PC-3 (cell line): ENCODE results near the gene KRT6A. TPM values are rescaled to one million over a fixed set of nuclear protein-coding genes. Genes with fewer than 3 reads are reported as not detected.

ENCODE experiments used
- ATAC-seq: fragments of 200-7000 bp; cut with Tn5 transposase; 2 replicates; pipeline ENCODE4 v1.9.1; 2020; ENCODE audit warnings: mild to moderate bottlenecking, moderate library complexity
- BruUV-seq: library from RNA; stranded (reverse); fragments of 400-500 nt; replicated peaks from 2 replicates; lab custom pipeline; 2021; lab: Mats Ljungman, UMichigan
- CTCF ChIA-PET: fragments of 300-600 bp; sonication (Branson Sonifier 250); formaldehyde crosslinking; loops from one replicate; lab custom pipeline; 2022; ENCODE audit warnings: antibody characterized with exemption; lab: Charles Lee
- POLR2A ChIA-PET: fragments of 300-600 bp; sonication (Branson Sonifier 250); formaldehyde crosslinking; loops from one replicate; lab custom pipeline; 2022; ENCODE audit warnings: antibody characterized with exemption; ENCODE audit not compliant: unreplicated experiment; lab: Charles Lee
- DNase-seq: peaks from one replicate; pipeline ENCODE4 v3.0.0-alpha.2; 2015
- H2AFZ ChIP-seq: fragments of 300-600 bp; sonication (generic); 2 replicates; pipeline ENCODE4 v1.6.0; 2016; ENCODE audit warnings: antibody characterized with exemption, low read length
- H3F3A ChIP-seq: fragments of 300-600 bp; sonication (generic); one replicate; pipeline ENCODE4 v1.6.0; 2017; ENCODE audit warnings: antibody characterized with exemption, low read length, control low read depth, mild to moderate bottlenecking; ENCODE audit not compliant: unreplicated experiment
- H3K27ac ChIP-seq: fragments of 300-600 bp; sonication (generic); 2 replicates; pipeline ENCODE4 v1.5.1; 2016; ENCODE audit warnings: mild to moderate bottlenecking, low read length
- H3K27me3 ChIP-seq: fragments of 300-600 bp; sonication (generic); 2 replicates; pipeline ENCODE4 v1.6.1; 2016; ENCODE audit warnings: low read length, mixed read lengths
- H3K36me3 ChIP-seq: fragments of 300-600 bp; sonication (generic); 2 replicates; pipeline ENCODE4 v1.6.1; 2016; ENCODE audit warnings: low read depth, mixed run types, low read length, mixed read lengths
- H3K4me1 ChIP-seq: fragments of 300-600 bp; sonication (generic); 2 replicates; pipeline ENCODE4 v1.5.1; 2016; ENCODE audit warnings: low read length; ENCODE audit not compliant: insufficient read depth
- H3K4me2 ChIP-seq: fragments of 300-600 bp; sonication (generic); 2 replicates; pipeline ENCODE4 v1.6.0; 2016; ENCODE audit warnings: low read length
- H3K4me3 ChIP-seq: fragments of 300-600 bp; sonication (generic); 2 replicates; pipeline ENCODE4 v1.5.1; 2016; ENCODE audit warnings: mild to moderate bottlenecking, low read length, mixed read lengths
- H3K79me2 ChIP-seq: fragments of 300-600 bp; sonication (generic); 2 replicates; pipeline ENCODE4 v1.6.1; 2017; ENCODE audit warnings: low read length, mixed read lengths
- H3K9ac ChIP-seq: fragments of 300-600 bp; sonication (generic); 2 replicates; pipeline ENCODE4 v1.6.0; 2016; ENCODE audit warnings: mild to moderate bottlenecking, low read length
- H3K9me2 ChIP-seq: fragments of 300-600 bp; sonication (generic); replicated peaks from 2 replicates; pipeline ENCODE4 v1.6.1; 2016; ENCODE audit warnings: mixed run types, low read length, mixed read lengths
- H3K9me3 ChIP-seq: fragments of 300-600 bp; sonication (generic); 2 replicates; pipeline ENCODE4 v1.6.1; 2016; ENCODE audit warnings: low read length, mixed read lengths
- H4K20me1 ChIP-seq: fragments of 300-600 bp; sonication (generic); 2 replicates; pipeline ENCODE4 v1.6.1; 2016; ENCODE audit warnings: low read length, mixed read lengths
- EZH2 ChIP-seq: fragments of 300-600 bp; sonication (generic); IDR thresholded peaks from one replicate; pipeline ENCODE4 v1.6.1; 2017; ENCODE audit warnings: antibody characterized with exemption, mild to moderate bottlenecking, low read length; ENCODE audit not compliant: unreplicated experiment
- EZH2phosphoT487 ChIP-seq: fragments of 300-600 bp; sonication (generic); IDR thresholded peaks from 2 replicates; pipeline ENCODE4 v1.6.1; 2018; ENCODE audit warnings: mild to moderate bottlenecking, antibody characterized with exemption, low read length, borderline replicate concordance
- intact Hi-C: fragments of 100-400 bp; cut with micrococcal nuclease; formaldehyde crosslinking; loops from 2 replicates; pipeline ENCODE4 v1.9.0; 2023
- total RNA-seq: library from RNA; depleted of rRNA; stranded (reverse); fragments of >200 nt; gene quantifications from 2 replicates; pipeline ENCODE4 v1.2.3, GENCODE V29; 2014
- TF ChIP-seq, protein P1 (sequence below): fragments of 300-600 bp; sonication (generic); conservative IDR thresholded peaks from 2 replicates; pipeline ENCODE4 v1.5.1; 2017; ENCODE audit warnings: antibody characterized with exemption, low read depth, mild to moderate bottlenecking, low read length

KRT6A gene
- total RNA-seq, 1 experiment from 2014 or later, result 46.3 TPM

DNA sequence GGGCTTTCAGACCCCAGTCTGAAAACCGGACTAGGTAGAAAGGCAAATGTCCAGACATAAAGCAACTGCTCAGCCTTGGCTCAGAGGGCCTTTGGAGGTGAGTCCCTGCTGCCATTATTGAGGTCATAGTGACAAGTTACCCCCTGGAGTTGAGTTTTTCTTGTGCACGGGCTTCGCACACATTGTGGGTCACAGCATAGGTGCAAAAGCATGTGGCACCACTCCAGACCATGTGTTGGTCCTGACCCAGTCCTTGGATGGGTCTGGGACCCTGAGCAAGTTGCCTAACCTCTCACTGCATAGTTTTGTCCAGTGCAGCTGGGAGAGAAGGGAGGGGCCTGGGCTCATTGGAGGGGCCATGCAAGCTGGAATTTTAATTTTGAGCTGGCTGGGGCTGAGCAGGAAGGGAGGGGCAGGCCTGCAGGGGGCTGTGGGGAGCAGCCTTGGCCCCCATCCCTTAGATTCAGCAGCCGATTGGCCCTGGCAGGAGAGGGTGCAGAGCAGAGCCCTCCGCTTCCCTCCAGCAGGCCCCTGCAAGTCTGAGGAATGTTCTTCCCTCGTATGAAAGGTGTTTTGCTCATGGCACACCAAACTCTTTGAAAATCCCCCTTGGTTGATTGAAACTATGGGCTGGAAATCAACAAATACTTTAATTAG is 31.3 kb upstream of the KRT6A start:
- ChIA-PET POLR2A (no interaction called here), CTCF (no interaction called here)
- no peak overlapping the region for H3K27ac ChIP-seq
- H3K4me2 ChIP-seq, result no peak overlapping the region
- H3K9ac ChIP-seq, result no peak overlapping the region
- TF ChIP-seq EZH2phosphoT487 (no peak), EZH2 (no peak)
- TF ChIP-seq, protein P1, sequence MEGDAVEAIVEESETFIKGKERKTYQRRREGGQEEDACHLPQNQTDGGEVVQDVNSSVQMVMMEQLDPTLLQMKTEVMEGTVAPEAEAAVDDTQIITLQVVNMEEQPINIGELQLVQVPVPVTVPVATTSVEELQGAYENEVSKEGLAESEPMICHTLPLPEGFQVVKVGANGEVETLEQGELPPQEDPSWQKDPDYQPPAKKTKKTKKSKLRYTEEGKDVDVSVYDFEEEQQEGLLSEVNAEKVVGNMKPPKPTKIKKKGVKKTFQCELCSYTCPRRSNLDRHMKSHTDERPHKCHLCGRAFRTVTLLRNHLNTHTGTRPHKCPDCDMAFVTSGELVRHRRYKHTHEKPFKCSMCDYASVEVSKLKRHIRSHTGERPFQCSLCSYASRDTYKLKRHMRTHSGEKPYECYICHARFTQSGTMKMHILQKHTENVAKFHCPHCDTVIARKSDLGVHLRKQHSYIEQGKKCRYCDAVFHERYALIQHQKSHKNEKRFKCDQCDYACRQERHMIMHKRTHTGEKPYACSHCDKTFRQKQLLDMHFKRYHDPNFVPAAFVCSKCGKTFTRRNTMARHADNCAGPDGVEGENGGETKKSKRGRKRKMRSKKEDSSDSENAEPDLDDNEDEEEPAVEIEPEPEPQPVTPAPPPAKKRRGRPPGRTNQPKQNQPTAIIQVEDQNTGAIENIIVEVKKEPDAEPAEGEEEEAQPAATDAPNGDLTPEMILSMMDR, result no peak
- no peaks in the 10 kb centered on the region for H3K79me2 ChIP-seq
- no peaks in the 10 kb centered on the region for H3K9me3 ChIP-seq
- H3K4me1 ChIP-seq, result peaks cover 15% of the 10 kb centered on the region
- H4K20me1 ChIP-seq, result no peaks in the 10 kb centered on the region
- no peak overlapping the region for H3K4me3 ChIP-seq
- no peaks in the 10 kb centered on the region for H3K9me2 ChIP-seq
- intact Hi-C loops, result no loop called here
- H3K27me3 ChIP-seq, result no peaks in the 10 kb centered on the region
- no peaks in the 10 kb centered on the region for H3K36me3 ChIP-seq
- ATAC-seq (no peak), DNase-seq (no peak)
- H2AFZ ChIP-seq, result no peak overlapping the region
- BruUV-seq, result no TSS peak
- H3F3A ChIP-seq, result no peaks in the 10 kb centered on the region

DNA sequence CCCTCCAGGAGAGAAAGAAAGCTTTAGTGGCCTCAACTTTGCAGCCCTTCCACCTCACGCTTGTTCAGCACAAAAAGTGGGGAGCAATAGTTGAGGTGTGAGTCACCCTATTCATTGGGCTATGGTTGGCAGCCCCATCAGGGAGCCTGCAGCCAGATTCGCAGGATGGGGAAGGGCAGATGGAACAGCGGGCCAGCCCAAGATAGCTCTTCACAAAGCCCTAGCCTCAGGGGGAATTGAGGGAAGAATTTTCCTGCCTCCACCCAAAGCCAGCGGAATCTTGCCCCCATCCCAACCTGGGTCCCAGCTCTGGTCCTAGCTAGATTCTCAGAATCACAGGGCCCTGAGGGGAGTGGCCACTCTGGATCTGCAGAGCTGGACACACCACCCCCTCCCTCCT is 30.8 kb upstream of the KRT6A start:
- Histone ChIP-seq H3K9me3 (no peaks in the 10 kb centered on the region), H3K4me2 (no peak overlapping the region), H3K9ac (no peak overlapping the region), H3K79me2 (no peaks in the 10 kb centered on the region), H2AFZ (no peak overlapping the region), H3F3A (no peaks in the 10 kb centered on the region), H3K36me3 (no peaks in the 10 kb centered on the region), H3K4me3 (no peak overlapping the region), H3K27ac (no peak overlapping the region), H3K4me1 (peaks cover 15% of the 10 kb centered on the region), H4K20me1 (no peaks in the 10 kb centered on the region), H3K9me2 (no peaks in the 10 kb centered on the region), H3K27me3 (no peaks in the 10 kb centered on the region)
- BruUV-seq, result no TSS peak
- ATAC-seq, result no peak
- TF ChIP-seq, protein P1, result no peak
- TF ChIP-seq EZH2phosphoT487 (no peak), EZH2 (no peak)
- ChIA-PET CTCF (no interaction called here), POLR2A (no interaction called here)
- intact Hi-C loops, result no loop called here
- DNase-seq, result no peak

DNA sequence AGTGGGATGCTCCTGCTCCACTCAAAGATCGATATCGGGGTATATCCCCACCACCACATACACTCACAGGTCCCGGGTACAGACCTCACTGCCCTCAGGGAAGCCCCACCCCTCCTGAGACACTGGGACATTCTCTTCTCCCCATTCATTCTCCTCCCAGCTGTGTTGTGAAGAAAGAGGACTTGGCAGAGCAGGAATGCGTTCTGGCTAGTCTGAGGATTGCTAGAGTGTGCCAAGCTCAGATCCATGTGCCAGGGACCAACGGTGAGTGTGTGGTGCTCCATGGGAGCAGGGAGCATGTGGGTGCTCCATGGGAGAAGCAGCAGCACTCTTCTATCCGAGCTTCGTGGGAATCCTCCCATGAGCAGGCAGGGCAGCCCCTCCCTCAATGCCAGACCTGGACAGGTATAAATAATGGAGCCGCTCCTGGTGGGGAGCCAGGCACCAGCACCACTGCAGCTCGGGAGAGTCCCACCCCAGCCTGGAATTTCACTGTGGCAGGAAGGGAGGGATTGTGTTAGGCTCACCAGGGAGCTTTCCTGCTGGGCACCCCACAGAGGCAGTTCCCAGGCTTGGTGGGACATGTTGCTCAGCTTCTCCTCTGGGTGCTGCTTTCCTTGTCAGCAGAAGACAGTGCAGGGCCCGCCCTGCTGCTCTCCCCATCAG is 29.4 kb upstream of the KRT6A start:
- Histone ChIP-seq H3K27me3 (no peaks in the 10 kb centered on the region), H3K9me2 (no peaks in the 10 kb centered on the region), H3K4me3 (no peak overlapping the region), H4K20me1 (no peaks in the 10 kb centered on the region), H3K9me3 (no peaks in the 10 kb centered on the region), H3F3A (no peaks in the 10 kb centered on the region), H3K27ac (no peak overlapping the region), H3K9ac (no peak overlapping the region), H3K36me3 (no peaks in the 10 kb centered on the region), H2AFZ (no peak overlapping the region), H3K79me2 (no peaks in the 10 kb centered on the region), H3K4me1 (peaks cover 15% of the 10 kb centered on the region), H3K4me2 (no peak overlapping the region)
- CTCF ChIA-PET, result no interaction called here
- TF ChIP-seq EZH2phosphoT487 (no peak), EZH2 (no peak)
- TF ChIP-seq, protein P1, result no peak
- POLR2A ChIA-PET, result no interaction called here
- DNase-seq (no peak), ATAC-seq (no peak)
- intact Hi-C loops, result no loop called here
- no TSS peak for BruUV-seq
